Measurements from ENCODE around the gene ACLY. TPM values are rescaled to one million over a fixed set of nuclear protein-coding genes. Genes with fewer than 3 reads are reported as not detected.

ACLY gene
- polyA plus RNA-seq, 2 of the 4 experiments (the other 2 are of a cell fraction) = 355 to 376 TPM

- ChIA-PET POLR2A (interaction anchor here (0.9 kb wide), 1 partner anchor 226 kb away, joined by 3 read pairs; no protein-coding TSS in a partner anchor), CTCF (interaction anchor here (0.8 to 11.5 kb wide), 12 partner anchors 8 to 113 kb away, joined by 3 to 111 read pairs (median 4); partner anchors contain the start of genes ODAD4 and P3H4)
Measured at GRCh38 chr17:41914358-41914766, 4.4 kb downstream of the ACLY start.

GRCh38 chr17:41913798-41914197 lies 5.0 kb downstream of the ACLY start:
- ChIA-PET CTCF (interaction anchor here (0.8 to 11.5 kb wide), 12 partner anchors 8 to 111 kb away, joined by 3 to 111 read pairs (median 4); partner anchors contain the start of genes ODAD4 and P3H4), POLR2A (interaction anchor here (0.9 kb wide), 1 partner anchor 225 kb away, joined by 3 read pairs; no protein-coding TSS in a partner anchor)
- DNase-seq (ENCODE audit: low read depth in 1 of 2, low spot score in 1 of 2) (no peak), ATAC-seq (no peak), FAIRE-seq (no peak)
- peak overlapping the region; percentile 91 for H3K4me2 ChIP-seq
- H3K4me1 ChIP-seq = peaks cover 86% of the 10 kb centered on the region
- WGBS (ENCODE audit: missing lambda C conversion rate) = 82% methylated on average over 4 of the region's 4 CpGs
- TF ChIP-seq KDM5A (IDR thresholded peaks at IDR 0.05) (no peak), CTCF (IDR thresholded peaks at IDR 0.05) (no peak), REST (IDR thresholded peaks at IDR 0.05) (no peak), ZSCAN20 (CRISPR knock-in tag; IDR thresholded peaks at IDR 0.05) (no peak), MAZ (IDR thresholded peaks at IDR 0.05; ENCODE audit: borderline replicate concordance, low read depth, low read length) (no peak), NR3C1 (IDR thresholded peaks at IDR 0.05) (no peak), KDM1A (IDR thresholded peaks at IDR 0.05; ENCODE audit: low read depth) (no peak), RNF2 (IDR thresholded peaks at IDR 0.05; ENCODE audit: borderline replicate concordance, low read depth) (no peak), HEYL (CRISPR knock-in tag; IDR thresholded peaks at IDR 0.05) (no peak), BHLHE40 (IDR thresholded peaks at IDR 0.05; ENCODE audit: low read depth, low read length) (no peak), EHF (CRISPR knock-in tag; IDR thresholded peaks at IDR 0.05) (no peak), ZNF302 (CRISPR knock-in tag; IDR thresholded peaks at IDR 0.05) (no peak)
- H3K27ac ChIP-seq = peak overlapping the region; percentile 93 to 96
- H3K4me3 ChIP-seq = 0 out of 3 replicates have a peak overlapping the region, but pooled peaks have one; percentile 94
- H3K9me3 ChIP-seq = no peaks in the 10 kb centered on the region

More at GRCh38 chr17:41914358-41914766, 4.4 kb downstream of the ACLY start:
- FAIRE-seq = no peak
- TF ChIP-seq GATA3 (IDR thresholded peaks at IDR 0.05; ENCODE audit: borderline replicate concordance) (no peak), HEYL (CRISPR knock-in tag; IDR thresholded peaks at IDR 0.05) (no peak), USF2 (IDR thresholded peaks at IDR 0.05) (no peak), MAX (IDR thresholded peaks at IDR 0.05) (no peak), HOXB5 (CRISPR knock-in tag; IDR thresholded peaks at IDR 0.05) (no peak), PBX3 (IDR thresholded peaks at IDR 0.05) (no peak)
- DNase-seq (ENCODE audit: low read depth in 1 of 2, low spot score in 1 of 2) = peak in 1 of 2 experiments; percentile 73
- peaks cover 81% of the 10 kb centered on the region for H3K4me1 ChIP-seq
- peak overlapping the region; percentile 94 for H3K4me3 ChIP-seq
- ATAC-seq = no peak
- 26% methylated on average over 6 of the region's 6 CpGs for WGBS (ENCODE audit: missing lambda C conversion rate)
- H3K4me2 ChIP-seq = peak overlapping the region; percentile 91
- H3K9me3 ChIP-seq = no peaks in the 10 kb centered on the region
- peak overlapping the region; percentile 93 to 96 for H3K27ac ChIP-seq
